ENCODE results near the gene IPO7.

DNA sequence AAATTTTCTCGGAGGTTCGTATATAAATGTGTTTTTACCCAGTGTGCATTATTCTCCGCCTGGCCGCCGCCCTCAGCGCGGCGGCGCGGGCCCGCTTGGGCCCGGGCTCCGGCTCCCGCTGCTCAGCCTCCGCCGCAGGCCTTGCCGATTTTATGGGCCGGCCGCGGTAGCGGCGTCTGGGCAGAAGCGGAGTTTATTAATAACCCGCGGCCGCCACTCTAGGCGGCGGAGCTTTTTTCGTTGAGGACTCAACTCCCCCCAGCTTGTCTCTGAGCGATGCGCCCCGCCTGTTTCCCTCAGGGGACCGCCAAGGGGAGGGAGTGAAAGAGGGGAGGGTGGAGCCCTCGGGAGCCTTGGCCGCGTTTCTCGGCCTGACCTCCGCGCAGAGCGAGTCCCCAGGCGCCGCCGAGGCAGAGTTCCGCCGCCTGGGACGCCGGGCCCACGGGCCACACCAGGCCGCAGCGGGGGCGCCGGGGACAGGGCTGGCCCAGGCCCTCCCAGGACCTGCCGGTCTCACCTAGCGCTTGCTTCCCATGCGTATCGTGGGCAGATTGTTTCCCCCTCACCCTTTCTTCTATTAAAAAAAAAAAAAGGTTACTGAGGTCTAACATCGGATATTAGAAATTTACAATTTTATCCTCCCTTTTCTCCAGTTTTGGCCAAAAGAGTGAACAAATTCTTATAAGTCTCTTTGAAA is 76.8 kb downstream of the IPO7 start:
- TF ChIP-seq POLR2AphosphoS5 (IDR thresholded peaks at IDR 0.05) = no peak
- TF ChIP-seq, protein P1, sequence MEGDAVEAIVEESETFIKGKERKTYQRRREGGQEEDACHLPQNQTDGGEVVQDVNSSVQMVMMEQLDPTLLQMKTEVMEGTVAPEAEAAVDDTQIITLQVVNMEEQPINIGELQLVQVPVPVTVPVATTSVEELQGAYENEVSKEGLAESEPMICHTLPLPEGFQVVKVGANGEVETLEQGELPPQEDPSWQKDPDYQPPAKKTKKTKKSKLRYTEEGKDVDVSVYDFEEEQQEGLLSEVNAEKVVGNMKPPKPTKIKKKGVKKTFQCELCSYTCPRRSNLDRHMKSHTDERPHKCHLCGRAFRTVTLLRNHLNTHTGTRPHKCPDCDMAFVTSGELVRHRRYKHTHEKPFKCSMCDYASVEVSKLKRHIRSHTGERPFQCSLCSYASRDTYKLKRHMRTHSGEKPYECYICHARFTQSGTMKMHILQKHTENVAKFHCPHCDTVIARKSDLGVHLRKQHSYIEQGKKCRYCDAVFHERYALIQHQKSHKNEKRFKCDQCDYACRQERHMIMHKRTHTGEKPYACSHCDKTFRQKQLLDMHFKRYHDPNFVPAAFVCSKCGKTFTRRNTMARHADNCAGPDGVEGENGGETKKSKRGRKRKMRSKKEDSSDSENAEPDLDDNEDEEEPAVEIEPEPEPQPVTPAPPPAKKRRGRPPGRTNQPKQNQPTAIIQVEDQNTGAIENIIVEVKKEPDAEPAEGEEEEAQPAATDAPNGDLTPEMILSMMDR (IDR thresholded peaks at IDR 0.05) = peak in 1 of 4 experiments; percentile 7
- TF ChIP-seq POLR2A (IDR thresholded peaks at IDR 0.05) = peak; percentile 64
